Measurements from ENCODE around the gene MBP.

DNA sequence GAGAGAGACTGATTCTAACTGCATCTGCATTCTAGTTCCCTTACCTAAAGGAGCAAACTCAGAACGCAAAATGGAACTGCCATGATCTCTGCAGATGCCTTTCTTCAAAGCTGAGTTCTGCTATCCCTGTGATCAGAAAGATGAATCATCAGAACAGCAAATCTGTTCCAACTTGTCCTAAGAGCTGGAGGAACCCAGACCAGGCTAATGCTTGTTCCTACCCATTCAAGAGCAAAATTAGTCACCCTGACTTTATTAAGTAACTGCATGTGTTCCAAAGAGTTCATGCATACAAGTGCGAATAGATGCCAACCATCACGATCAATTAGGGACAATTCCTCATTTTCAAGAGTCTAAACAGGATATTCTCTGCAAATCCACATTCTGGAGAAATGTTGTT is 46.5 kb downstream of the MBP start:
- TF ChIP-seq, protein P1, sequence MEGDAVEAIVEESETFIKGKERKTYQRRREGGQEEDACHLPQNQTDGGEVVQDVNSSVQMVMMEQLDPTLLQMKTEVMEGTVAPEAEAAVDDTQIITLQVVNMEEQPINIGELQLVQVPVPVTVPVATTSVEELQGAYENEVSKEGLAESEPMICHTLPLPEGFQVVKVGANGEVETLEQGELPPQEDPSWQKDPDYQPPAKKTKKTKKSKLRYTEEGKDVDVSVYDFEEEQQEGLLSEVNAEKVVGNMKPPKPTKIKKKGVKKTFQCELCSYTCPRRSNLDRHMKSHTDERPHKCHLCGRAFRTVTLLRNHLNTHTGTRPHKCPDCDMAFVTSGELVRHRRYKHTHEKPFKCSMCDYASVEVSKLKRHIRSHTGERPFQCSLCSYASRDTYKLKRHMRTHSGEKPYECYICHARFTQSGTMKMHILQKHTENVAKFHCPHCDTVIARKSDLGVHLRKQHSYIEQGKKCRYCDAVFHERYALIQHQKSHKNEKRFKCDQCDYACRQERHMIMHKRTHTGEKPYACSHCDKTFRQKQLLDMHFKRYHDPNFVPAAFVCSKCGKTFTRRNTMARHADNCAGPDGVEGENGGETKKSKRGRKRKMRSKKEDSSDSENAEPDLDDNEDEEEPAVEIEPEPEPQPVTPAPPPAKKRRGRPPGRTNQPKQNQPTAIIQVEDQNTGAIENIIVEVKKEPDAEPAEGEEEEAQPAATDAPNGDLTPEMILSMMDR (conservative IDR thresholded peaks at IDR 0.05; ENCODE audit: low read depth, low read length): no peak
- TF ChIP-seq EZH2 (IDR thresholded peaks at IDR 0.05; ENCODE audit: borderline replicate concordance, low read depth, low read length, poor library complexity, severe bottlenecking): no peak
